HG02759 (cell line): ENCODE results near the gene MYO10.

Experiments
- ATAC-seq: cut with Tn5 transposase; IDR thresholded peaks from one replicate; pipeline ENCODE4 v1.9.1; 2021; ENCODE audit warnings: mild to moderate bottlenecking, moderate library complexity; ENCODE audit not compliant: unreplicated experiment

Gene MYO10

GRCh38 chr5:16918156-16918555 is 17.9 kb downstream of the MYO10 start:
- no peak for ATAC-seq

DNA sequence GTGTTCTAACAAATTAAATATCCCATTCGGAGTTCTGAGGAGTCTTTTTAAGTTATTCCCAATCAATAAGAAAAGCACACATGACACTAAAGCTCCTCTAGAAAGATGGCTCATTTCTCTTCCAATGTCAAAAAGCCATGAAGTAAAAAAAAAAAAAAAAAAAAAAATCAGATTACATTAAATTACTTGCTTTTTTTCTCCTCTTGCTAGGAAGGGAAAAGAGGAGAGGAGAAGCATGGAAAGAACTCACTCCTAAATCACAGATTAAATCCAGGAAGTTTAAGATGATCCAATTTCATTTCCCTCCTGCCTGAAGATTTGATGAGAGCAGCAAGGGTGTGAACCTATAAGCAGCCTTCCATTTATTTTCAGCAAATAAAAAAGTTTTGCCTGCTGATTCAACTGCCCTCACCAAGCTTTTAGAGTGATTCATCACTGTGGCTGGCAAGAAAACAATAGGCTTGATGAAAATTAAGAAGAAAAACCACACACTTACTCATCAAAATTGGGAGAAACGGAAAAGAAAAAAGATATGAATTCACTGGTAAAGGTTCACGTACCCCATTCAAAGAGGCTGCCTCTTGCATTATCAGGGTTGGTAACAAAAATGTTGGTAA is 19.7 kb downstream of the MYO10 start:
- no peak for ATAC-seq

DNA sequence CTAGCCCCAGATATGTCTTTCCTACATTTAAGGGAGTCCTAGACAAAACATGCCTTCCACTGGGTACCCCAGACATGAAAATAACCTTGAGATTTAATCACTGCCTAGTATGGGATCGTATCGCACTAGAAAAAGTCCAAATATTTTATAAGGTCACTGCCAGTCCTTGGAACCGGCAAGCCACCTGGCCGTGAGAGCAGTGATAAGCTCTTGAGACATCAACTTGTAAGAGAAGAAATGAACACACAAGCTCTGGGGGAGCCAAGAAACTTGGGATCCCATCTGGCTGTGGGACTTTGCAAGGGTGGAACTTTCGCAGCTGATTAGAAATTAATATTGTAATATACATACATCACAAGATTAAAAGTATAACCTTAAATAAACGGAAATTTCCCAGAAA is 21.5 kb downstream of the MYO10 start:
- ATAC-seq, result no peak

- ATAC-seq, result no peak
These were observed 22.0 kb downstream of the MYO10 start for GRCh38 chr5:16914108-16914435.

DNA sequence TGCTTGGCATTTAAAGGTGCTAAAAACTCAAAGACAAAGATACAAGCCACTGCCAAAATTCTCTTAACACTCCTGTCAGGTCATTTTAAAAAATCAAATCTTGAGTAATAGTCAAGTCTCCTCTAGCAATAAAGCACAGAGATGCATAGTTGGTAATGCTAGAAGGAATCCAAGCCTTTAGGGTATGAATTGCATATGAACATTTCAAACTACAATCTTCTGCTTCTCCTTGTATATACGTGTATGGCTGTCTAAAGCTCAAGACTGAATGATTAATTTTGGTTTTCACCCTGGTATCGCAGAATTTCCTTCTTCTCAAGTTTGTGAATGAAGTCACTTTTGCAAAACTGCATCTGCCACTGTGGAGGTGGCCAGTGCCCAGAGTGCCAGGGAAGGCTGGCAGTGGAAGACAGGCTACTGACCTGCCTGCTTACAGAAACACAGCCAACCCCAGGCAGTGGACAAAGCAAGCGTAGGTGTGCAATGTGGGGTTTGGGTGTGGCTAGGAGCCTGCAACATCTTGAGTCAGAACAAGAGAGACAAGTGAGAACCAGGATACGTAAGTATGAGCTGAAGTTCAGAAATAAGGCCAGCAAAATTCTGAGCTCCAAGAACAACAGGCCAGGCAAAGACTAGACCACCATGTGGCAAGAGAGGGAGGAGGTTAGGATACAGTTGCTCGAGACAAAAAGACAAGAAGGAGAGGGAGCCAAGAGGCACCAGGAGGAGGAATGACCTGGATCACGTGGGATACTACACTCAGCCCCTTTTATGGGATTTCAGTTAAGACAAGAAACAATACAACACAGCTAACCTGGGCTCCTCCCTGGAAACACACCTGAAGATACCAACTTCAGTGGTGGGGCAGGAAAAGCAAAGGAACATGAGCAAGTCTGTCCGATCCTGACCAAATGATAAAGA is 22.6 kb downstream of the MYO10 start:
- ATAC-seq, result no peak

- ATAC-seq, result no peak
These were observed 24.0 kb downstream of the MYO10 start for GRCh38 chr5:16912080-16912479.

DNA sequence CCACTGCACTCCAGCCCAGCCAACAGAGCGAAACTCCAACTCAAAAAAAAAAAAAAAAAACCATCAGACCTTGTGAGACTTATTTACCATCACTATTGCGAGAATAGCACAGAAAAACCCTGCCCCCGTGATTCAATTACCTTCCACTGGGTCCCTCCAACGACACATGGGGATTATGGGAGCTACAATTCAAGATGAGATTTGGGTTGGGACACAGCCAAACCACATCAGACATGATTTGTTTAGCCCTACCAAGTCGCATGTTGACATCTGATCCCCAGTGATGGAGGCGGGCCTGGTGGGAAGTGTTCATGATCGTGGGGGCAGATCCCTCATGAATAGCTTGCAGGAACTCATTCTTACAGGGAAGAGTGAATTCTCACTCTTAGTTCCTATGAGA is 26.6 kb downstream of the MYO10 start:
- no peak for ATAC-seq

DNA sequence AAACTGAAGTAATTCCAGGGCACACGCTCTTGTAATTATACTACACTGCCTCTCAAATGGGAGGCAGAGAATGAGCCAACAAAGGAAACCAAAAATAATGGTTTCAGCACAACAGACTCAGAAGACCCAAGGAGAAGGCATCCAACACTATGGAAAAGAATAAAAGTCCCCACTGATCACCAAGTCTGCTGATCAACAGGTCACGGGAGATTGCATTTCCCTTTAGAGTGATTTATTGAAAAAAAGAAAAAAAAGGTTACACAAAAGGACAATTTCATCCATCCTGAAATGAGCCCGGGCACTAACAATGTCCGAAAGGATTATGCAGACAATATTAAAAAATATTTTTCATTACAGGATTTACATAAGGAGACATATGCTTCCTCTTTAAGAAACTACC is 28.8 kb downstream of the MYO10 start:
- ATAC-seq, result no peak

DNA sequence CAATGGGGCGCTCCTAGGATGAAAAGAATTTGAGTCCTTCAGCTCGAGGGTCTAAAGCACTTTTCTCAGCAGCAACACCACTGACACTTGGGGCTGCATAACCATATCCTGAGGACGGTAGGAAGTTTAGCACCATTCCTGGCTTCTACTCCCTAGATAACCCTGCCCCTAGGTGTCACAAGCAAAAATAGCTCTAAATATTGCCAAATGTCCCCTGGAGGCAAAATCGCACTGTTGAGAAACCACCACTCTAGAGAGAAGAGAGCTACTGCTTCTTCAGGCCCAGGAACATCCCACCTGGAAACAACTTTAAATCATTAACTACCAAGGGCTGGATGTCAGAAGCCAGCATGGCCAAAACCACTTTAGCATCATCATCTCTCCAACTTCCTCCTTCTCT is 29.8 kb downstream of the MYO10 start:
- ATAC-seq, result no peak

DNA sequence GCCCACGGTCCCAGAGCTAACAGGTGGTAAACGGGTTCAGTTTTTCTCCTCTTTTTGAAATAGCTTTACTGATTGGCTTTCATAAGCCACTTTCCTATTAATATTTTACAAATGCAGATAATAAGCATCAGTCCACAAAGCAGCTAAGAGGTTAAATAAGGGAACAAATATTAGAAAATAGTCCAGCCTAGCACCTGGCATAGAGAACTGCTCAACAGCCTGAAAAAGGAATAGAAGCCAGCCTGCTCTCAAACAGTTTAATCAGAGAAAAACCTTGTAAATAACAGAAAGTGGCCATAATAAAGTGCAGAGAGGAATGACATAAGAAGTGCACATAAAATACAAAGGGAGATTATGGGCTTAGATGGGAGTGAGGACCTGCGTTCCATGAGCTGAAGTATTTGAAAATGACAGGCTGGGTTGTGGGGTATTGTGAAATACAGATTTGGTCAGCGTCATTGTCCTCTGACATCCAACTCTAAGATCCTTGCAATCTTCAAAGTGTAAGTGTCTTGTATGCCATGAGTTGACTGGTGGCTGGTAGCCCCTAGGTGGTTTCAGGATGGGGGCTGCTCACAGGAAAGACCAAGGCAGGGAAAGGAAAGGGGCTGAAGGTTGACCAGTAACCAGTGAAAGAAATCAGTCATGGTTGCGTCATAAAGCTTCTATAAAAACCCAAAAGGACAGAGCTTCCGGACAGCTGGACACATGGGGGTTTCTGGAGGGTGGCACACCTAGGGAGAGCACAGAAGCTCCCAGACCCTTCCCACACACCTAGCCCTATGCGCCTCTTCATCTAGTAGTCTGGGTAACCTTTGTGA is 32.4 kb downstream of the MYO10 start:
- no peak for ATAC-seq

- no peak for ATAC-seq
These were observed 33.2 kb downstream of the MYO10 start for GRCh38 chr5:16902846-16903245.

DNA sequence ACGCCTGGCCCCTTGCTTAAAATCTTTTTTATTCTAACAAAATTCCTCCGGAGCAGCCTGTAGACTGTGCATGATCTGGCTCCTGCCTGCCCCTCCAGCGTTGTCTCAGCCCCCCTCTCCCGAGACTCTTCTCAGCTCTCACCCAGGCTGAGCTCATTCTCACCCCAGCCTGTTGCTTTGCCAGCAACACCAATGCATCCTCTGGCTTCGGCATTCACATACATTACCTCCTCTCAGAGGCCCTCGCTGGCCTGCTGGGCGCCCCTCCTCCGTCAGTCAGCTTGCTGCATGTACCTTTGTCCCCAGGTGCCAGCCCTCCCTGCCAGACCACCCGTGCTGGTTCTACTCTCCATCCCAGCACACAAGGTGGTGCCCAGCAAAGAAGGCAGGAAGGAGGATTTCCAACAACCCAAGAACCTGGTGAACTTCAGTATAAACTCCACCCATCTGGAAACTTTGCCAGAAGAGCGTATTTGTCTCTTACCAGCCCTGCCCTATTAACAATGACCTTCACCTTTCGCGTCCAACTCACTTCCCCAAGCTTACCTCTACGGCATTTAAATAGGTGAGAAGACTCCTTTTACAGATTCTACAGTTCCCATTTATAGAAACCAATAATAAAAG is 35.0 kb downstream of the MYO10 start:
- ATAC-seq, result no peak

DNA sequence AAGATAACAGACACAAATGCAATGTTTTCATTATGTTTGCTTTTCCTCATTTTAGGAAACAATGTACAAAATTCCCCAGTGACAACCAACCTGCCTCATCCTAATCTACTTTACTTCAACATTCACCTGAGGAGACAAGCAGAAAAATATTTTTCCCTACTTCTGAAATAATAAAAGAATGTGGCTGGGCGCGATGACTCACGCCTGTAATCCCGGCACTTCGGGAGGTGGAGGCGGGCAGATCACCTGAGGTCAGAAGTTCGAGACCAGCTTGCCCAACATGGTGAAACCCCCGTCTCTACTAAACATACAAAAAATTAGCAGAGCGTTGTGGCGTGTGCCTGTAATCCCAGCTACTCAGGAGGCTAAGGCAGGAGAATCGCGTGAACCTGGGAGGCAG is 36.9 kb downstream of the MYO10 start:
- ATAC-seq, result no peak

DNA sequence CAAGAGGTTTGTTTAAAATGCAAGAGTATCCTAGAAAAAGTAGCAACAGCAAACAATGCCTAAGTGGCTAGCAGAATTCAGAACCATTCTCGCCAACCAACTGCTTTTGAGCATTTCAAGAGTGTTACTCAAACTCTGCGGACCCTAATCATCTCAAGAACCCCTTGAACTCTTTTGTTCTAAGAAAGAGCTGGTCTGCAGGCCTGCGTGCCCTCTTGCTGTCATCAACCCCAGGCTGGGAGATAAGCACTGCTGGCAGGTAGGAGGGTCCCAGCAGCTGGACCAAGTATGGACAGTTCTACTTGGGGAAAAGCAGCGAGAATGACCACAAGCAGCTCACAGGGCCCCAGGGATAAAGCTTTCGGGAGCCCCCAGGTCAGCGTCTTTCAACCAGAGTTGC is 38.3 kb downstream of the MYO10 start:
- no peak for ATAC-seq

GRCh38 chr5:16897284-16897704 is 38.8 kb downstream of the MYO10 start:
- ATAC-seq, result no peak

DNA sequence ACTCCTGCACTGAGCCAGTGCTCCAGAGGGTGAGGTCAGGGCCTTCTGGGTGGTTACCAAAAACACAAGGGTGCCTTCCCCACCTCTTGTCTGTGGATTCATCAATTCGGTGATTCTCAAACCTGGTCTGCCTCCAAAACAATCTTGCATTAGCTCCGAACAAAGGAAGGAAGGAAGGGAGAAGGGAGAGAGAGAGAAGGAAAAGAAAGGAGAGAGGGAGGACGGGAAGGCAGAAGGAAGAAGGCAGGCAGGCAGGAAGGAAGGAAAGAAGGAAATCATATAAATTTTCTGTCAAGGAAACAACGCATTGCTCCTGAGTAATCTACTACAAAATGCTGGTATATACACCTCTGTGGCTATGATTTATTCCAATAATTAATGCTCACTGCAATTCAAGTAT is 39.3 kb downstream of the MYO10 start:
- no peak for ATAC-seq

DNA sequence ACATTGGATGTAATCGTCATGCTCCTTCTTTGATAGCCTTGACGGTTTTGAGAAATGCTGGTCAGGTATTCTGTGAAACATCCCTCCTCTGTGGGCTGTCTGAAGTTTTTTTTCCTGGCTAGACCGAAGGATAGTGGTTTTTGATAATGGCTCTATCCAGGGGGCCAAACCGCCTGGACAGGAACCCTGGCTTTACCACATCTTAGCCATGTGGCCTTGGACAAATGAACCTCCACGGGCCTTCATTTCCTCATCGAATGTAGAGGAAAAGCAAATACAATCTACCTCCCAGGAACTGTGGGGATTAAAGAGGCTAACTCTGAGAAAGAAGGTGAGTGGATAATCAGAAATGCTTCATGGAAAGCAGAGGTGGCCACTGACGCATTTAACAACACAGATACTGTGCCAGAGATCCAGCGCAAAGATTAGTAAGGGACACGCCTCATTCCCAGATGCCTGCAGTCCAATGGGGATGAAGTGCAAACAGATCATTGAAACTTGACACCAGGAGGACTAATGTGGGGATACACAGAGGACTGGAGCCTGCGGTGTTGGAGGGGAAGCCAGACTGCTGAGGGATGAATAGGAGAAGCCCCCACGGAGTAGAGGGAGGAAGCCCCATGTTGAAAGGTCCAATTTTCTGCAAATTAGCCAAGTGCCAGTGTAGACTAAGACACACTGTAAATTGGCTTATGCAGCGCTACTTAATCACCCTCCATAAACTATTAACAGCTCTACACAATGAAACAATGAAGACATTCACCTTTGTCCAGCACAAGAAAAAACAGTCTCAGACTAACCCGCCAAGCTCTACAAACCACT is 41.6 kb downstream of the MYO10 start:
- no peak for ATAC-seq

GRCh38 chr5:16891033-16891432 is 45.1 kb downstream of the MYO10 start:
- ATAC-seq, result no peak

DNA sequence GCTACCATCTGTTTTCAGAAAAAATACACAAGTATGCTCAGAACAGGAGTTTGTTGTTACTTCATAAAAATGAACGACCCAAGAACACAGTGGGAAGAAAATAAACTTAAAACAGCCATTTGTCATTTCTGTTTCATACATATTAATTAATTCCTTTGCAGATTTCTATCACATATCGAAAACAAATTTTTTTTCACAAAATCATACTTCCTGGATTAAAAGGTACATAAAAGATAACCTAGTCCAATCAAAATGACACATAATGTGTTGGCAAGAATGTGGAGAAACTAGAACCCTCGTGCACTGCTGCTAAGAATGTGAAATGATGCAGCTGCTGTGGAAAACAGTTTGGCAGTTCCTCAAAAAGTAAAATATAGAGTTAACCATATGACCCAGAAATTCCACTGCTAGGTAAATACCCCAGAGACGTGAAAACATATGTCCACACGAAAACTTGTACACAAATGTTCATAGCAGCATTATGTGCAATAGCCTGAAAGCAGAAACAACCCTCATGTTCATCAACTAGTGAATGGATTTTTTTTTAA is 46.0 kb downstream of the MYO10 start:
- no peak for ATAC-seq
